Stimulated activated CD8-positive, alpha-beta memory T cell treated with anti-CD3 and anti-CD28 coated beads, Interleukin-15, amount 100 ng/mL, for 24 hours (primary cell): ENCODE data around the gene PRKCZ.
A peak's percentile ranks its signal among the peaks of the same experiment; 100 is the strongest.

Experiments used
- DNase-seq: peaks from one replicate; pipeline ENCODE4 v3.0.0-alpha.2; 2020; ENCODE audit warnings: low read depth

PRKCZ gene

DNA sequence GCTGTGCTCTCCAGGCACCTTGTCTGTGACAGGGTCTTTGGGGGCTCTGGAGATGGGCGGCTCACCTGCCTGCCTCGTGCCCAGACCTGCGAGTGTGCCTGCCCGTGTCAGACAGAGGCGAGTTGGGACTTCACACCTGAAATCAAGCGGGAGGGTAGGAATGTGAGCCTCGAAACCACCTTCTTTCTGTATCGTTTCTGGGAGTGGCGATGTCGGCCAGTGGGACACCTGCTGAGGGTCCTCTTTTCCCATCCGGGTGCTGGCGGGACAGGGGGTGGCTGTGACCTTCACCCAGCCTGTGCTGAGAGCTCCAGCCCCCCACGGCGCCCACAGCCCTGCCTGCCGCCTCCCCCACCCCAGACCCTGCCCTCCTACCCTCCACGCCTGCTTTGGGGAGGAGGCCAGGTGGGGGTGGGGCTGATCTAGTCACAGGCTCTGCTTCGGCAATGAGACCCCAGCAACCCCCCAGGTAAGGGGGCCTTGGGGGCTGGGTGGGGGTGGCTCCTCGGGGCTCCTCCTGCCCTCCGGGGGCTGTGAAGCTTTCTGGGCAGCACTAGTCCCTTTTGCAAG lies 160.0 kb downstream of the PRKCZ start:
- no peak for DNase-seq

DNA sequence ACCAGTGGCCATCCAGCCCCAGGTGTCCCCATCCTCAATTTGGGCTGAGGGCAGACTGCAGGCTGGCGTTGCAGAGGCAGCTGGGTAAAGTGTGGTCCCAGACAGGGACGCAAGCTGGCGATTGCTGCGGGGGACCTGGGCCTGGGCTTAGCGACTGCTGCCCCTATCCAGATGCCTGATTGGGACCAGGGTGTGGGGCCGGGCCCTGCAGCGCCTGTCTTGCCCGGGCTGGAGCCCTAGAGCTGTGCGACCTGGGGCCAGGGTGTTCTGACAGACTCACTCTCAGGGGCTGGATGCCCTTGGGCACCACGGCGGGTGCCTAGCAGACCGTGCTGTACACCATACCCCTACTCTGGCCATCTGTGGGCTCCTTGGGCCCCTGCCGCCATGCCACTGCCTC lies 160.6 kb downstream of the PRKCZ start:
- DNase-seq, result no peak

DNA sequence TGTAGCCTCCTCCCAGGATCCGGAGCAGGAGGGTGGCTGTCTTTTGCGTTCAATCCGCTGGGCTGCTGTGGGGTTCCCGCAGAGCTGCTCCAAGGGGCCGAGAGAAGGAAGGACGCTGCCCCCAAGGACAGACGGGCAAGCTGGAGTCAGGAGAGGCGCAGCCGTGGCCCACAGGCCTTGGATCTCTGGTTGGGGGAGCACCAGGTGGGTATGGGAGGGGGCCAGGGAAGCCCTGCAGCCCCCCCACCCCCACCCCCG lies 162.0 kb downstream of the PRKCZ start:
- DNase-seq, result no peak

DNA sequence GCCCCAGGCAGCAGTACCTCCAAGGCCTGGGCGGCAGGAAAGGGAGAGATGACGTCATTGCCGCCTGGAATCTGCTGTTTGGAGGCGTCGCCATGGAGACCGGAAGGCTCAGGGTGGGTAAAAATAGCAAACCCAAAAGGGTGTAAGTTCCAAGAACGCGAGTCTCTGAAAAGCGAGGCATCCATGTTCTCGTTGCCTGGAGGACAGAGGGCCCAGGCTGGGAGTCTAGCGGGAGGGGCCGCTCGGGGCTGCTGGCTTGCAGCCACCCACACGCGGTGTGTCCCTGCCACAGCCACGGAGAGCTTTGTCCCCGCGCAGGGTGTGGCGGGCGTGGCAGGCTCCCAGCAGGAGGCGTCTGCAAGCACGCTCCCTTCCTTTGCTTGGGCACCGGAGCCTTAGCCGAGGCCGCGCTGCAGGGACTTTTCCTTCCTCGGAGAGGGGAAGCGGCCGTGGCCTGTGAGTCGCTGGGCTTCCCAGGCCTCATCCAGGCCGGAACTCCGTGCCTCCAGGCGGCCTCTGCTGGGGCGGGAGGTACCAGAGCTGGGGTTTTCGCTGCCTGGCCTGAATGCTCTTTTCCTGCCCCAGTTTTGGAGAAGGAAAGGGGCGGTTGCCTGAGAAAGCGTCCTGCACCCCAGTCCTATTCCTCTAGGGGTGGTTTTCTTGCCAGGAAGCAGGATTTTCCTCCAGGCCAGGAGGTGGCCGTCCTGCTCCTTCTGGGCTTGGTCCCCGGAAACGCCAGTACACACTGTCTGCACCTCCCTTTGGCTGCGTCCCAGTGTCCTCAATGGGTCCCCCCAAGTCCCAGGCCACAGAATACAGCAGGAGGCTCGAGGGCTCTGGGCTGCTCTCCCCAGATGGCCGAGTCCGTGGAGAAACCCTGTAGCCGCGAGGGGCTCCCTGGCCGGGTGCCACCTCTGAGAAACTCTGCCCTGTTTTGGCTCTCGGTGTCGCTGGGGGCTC lies 162.6 kb downstream of the PRKCZ start:
- DNase-seq, result no peak

DNA sequence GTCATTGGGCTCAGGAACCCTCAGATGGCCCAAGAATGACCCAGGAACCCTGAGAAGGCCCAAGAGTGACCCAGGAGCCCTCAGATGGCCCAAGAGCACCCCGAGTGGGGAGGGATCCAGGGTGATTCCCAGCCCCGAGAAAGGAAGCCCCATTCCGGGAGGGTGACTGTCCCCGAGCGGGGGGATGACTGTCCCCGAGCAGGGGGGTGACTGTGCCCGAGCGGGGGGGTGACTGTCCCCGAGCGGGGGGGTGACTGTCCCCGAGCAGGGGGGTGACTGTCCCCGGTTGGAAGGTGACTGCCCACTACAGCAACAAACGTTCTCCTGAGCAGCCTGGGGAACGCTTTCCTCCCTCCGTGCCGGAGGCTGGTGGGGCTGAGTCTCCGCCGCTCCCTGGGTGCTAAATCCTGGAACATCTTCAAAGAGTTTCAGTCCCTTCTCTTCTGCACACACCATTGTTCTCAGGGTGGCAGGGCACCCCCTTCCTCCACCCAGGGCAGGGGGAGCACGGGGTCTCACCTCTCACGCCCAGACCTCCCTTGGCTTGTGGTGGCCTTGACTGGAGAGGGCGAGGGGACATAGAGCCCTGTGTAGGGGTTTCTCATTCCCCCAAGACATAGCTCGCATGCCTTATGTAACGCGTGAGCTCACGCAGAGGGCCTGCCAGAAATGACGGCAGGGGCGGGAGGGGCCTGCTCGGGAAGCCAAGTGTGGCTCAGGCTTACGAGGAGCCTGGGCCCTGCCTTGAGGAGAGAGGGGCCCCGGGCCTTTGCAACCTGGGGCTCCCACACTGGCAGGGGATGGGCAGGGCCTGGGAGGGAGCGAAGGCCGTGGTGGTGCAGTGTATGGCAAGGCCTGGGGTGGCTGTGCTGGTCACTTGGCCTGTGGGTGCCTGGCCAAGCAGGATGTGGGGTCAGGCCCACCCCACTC lies 163.6 kb downstream of the PRKCZ start:
- DNase-seq, result no peak

DNA sequence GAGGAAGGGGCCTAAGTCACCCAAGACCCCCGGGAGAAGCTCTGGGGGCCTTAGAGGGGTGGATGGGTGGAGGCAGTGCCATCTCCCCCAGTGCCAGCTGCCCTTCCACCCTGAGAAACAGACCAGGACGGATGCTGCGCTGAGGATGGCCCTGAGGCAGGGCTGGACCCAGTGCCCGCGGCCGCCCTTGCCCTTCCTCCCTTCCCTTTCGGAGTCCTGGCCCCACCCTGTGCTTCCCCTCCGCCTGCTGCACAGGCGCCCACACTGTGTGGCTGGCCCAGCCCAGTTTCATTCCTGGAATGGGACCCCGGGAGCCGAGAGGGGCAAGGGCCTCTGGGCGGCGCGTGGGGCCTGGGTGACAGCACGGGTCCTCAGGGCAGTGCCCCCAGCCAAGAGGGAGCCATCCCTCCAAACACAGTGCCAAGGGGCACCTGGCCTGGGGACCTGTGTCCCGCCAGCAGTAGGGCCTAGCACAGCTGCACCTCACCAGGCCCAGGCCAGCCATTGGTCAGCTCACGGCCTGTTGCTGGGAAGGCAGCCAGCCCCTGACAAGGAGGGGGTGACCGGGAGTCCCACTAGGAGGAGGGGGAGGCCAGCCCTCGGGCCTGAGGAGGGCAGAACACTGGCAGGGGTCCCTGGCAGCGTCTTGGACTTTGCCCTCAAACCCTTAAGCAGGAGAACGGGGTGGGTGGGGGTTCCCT lies 164.5 kb downstream of the PRKCZ start:
- no peak for DNase-seq

DNA sequence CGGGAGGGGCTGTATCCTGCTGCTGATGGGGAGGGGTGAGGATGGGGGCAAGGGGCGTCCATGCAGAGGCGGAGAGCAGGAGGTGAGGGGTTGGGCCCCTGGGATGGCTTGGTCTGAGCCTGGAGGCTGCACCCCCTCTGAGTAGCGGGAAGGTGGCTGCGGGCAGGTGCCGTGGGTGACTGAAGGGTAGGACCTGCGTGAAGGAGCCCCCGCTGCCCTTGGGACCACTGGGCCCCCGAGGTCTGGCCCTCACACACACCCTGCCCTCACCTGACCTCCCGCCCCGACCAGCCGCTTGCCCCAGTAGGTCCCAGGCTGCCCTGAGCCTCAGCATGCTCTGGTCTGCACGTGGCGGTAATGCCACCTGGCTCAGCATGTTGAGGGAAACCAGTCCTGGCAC lies 165.1 kb downstream of the PRKCZ start:
- DNase-seq, result no peak

DNA sequence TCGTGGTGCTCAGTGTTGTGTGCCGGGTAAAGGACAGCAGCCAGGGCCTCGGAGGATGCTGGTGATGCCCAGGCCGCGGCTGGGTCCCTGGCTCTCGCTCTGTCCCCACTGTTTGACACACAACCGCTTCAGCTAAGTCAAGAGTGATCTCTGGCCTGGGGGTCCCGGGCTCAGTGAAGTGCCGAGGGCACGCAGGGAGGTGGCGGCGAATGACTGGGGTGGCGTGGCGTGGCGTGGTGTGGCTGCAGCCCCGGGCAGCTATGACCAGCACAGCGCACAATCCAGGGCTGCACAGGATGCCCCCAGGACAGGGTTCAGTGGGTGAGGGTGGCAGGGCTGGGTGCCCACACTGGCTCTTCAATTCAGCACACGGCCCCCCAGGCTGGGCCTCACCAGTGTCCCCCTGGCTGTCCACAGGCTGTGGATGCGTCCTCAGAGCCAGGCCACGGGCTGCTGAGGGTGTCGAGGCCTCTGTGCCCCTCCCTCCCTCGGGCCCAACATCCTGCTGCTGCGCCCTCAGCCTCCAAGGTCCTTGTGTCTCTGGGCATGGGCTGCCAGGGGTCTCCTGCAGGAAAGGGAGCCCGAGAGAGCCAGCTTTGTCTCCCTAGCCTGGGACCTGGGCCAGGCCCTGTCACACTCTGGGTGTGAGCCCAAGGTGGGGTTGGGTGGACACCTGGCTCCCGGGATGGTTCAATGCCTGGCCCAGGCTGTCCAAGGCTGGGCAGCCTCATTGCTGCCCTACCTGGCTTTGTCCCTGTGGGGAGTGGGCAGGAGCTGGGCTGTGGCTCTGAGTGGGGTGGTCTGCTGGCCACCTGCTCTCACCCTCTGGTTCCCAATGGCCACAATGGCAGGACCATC lies 165.9 kb downstream of the PRKCZ start:
- no peak for DNase-seq

DNA sequence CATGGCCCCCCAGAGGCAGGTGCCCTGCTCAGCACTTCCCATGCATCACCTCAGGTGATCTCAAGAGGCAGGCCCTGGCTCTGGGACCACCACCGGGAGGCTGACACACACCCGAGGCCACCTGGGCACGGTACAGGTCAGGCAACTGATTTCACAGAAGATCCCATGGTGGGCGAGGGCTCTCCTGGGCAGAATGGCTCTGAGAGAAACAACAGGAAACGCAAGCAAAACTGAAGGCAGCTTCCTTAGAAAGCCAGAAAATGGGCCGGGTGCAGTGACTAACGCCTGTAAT lies 166.5 kb downstream of the PRKCZ start:
- DNase-seq, result no peak

DNA sequence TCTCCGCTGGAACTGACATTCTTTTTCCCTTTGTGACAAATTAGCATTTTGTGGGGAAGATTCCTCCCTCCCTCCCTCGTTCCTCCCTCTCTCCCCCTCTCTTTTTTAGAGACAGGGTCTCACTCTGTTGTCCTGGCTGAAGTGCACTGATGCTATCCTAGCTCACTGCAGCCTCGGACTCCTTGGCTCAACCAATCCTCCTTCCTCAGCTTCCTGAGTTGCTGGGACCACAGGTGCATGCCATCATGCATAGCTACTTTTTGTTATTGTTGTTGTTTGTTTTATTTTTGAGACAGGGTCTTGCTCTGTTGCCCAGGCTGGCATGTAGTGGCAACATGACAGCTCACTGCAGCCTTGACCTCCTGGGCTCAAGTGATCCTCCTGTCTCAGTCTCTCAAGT lies 171.1 kb downstream of the PRKCZ start:
- DNase-seq, result no peak

DNA sequence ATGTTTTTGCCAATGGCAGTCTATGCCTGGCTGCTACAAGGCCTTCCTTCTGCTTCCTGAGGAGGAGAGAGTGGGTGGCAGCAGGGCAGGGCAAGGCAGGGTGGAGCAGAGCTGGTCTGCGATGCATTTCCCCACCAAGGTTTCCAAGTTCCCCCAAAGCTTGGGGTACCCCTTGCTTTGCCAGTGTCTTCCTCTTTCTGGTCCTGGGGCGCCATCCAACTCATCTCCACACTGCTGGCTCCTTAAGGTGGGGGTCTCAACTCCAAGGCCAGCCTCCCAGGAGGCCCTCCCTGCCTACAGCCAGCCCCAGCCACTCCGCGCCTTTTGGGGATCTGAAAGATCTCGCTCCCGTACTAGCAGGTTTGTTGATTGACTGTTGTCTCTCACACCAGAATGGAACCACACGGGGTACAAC lies 174.0 kb downstream of the PRKCZ start:
- no peak for DNase-seq

DNA sequence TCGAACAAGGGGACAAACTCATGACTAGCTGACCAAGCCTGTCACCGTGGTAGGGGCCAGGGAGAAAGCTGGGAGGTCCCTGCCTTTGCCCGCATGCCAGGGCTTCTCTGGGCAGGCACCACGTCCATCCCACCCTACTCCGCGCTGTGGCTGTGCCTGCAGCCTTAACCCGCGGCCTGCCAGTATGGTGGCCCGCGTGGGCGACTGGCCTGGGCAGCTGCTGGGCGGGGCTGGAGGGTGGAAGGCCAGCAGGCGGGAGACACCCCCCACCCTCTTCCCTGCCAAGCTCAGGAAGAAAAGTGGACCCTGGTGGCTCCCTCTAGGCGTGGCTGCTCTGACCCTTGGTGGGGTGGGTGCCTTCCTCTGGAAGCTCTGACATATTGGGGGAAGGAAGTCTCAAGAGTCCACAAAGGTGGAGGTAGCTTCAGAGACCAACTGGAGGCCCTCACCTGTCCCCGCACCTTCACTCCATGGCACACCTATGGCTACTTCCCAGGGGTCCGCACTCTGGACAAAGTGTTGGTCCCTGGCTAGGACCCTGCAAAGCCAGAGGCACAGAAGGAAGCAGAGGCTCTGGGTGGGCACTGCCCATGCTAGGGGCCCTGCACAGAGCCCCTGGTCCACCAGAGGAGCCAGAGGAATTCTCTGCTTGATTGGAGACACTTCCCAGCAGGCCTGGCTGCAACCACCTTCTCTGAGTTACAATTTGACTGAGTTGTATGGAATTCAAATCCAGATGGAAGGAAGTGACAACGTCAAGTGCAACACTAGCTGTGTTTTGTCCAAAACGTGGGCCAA lies 174.6 kb downstream of the PRKCZ start:
- DNase-seq, result no peak

DNA sequence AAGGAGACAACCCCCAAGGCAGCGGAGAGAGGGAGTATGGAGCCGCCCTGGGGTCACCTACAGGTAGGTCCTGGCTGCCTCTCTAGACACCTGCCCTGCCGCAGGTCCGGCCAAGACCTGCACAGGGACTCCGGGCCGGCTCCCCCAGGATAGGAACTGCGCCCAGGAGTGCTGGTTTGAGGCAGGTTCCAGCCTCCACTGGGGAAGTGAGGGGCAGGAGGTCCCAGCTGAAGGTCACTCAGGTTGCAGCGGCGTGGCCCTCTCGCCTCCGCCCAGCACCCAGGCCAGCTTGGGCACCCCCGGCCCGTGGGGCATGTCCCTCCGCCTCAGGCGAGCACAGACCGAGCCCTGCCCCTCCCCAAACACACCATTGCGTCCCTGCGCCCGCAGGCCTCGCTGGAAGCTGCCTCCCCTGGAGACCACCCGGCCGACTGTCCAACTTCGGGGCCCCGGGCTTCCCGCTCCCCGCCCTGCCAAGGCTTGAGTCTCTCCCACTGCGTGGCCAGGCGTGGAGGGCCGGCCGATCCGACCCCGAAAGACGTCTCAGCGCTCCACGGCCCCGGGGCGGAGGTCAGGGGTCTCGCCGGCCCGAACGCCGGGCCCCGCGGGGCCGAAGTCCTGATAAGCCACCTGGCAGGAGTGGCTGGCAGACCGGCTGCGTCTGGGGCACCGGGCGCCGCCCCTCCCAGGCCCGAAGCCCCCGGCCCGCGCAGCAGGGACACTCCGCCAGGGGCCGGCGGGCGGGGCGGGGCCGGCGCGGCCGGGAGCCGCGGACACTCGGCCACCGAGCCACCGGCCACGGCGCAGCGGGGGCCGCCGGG lies 176.5 kb downstream of the PRKCZ start:
- DNase-seq, result no peak

DNA sequence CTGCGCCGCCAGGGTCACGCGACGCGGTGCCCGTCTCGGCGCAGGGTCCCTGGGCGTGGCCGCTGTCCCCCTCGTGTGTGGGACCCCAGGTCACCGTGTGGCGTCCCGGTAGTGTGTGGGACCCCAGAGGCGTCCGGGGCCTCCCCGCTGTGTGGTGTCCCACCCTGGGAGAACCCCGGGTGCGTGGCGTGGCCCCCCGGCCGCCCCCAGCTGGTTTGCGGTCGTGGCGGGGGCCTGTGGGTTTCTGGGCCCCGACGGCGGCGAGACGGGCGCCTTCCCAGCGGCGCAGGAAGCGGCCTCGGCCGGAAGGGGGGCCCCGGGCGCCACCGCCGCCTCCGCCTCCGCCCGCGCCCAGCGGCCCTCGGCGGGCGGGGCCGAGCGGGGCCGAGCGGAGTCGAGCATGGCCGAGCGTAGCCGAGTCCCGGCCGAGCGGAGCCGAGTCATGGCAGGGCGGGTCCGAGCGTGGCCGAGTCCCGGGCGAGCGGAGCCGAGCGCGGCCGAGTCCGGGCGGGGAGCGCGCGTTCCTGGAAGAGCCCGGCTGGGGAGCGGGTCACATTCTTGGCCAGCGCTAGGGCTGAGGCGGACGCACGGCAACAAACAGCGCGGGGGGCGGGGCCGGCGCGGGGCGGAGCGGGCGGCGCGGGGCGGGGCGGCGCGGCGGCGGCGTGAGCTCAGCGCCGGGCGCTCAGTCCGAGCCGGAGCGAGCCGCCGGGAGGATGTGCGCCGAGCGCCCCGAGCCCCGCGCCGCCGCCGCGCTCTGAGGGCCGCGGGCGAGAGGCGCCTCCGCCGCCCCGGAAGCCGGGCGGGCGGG lies 177.3 kb downstream of the PRKCZ start:
- DNase-seq, result peak; percentile 88

DNA sequence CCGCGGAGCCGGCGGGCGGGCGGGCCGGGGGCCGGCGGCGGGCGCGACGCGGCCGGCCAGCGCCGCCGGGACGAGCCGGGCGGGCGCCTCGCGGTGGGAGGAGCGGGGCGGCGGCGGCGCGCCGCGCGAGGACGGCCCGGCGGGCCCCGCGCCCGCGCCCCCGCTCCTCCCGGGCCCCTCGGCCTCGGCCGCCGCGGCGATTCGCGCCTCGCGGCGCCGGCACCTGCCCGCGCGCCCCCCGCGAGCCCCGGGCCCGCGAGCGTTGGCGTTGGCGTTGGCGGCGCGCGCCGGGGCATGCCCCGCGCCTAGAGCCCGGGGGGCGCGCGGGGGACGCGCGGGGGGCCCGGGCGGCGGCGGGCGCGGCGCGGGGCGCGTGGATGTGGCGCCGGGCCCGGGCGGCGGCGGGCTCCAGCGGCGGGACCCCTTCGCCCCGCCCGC lies 178.0 kb downstream of the PRKCZ start, which contains the start of gene SKI:
Gene SKI (plus strand): TSS at position 163 of the 438 bp plus-strand sequence. CDS start 448 bp downstream, outside the sequence.
- no peak for DNase-seq

DNA sequence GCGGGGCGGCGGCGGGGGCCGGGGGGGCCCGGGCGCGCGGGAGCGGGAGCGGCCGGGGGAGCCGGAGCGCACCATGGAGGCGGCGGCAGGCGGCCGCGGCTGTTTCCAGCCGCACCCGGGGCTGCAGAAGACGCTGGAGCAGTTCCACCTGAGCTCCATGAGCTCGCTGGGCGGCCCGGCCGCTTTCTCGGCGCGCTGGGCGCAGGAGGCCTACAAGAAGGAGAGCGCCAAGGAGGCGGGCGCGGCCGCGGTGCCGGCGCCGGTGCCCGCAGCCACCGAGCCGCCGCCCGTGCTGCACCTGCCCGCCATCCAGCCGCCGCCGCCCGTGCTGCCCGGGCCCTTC lies 178.5 kb downstream of the PRKCZ start:
- DNase-seq, result no peak

DNA sequence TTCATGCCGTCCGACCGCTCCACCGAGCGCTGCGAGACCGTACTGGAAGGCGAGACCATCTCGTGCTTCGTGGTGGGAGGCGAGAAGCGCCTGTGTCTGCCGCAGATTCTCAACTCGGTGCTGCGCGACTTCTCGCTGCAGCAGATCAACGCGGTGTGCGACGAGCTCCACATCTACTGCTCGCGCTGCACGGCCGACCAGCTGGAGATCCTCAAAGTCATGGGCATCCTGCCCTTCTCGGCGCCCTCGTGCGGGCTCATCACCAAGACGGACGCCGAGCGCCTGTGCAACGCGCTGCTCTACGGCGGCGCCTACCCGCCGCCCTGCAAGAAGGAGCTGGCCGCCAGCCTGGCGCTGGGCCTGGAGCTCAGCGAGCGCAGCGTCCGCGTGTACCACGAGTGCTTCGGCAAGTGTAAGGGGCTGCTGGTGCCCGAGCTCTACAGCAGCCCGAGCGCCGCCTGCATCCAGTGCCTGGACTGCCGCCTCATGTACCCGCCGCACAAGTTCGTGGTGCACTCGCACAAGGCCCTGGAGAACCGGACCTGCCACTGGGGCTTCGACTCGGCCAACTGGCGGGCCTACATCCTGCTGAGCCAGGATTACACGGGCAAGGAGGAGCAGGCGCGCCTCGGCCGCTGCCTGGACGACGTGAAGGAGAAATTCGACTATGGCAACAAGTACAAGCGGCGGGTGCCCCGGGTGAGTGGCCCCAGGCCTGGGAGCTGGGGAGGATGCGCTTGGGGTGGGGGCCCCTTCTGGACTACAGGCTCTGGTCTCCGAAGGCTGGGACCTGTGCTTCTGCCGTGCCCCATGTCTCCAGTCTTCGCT lies 179.0 kb downstream of the PRKCZ start:
- no peak for DNase-seq
